PC-3 (cell line): Measurements from ENCODE around the gene MACROD1. TPM values are rescaled to one million over a fixed set of nuclear protein-coding genes. Genes with fewer than 3 reads are reported as not detected.

Source experiments
- ATAC-seq: fragments of 200-7000 bp; cut with Tn5 transposase; 2 replicates; pipeline ENCODE4 v1.9.1; 2020; ENCODE audit warnings: mild to moderate bottlenecking, moderate library complexity
- BruUV-seq: library from RNA; stranded (reverse); fragments of 400-500 nt; replicated peaks from 2 replicates; lab custom pipeline; 2021; lab: Mats Ljungman, UMichigan
- CTCF ChIA-PET: fragments of 300-600 bp; sonication (Branson Sonifier 250); formaldehyde crosslinking; loops from one replicate; lab custom pipeline; 2022; ENCODE audit warnings: antibody characterized with exemption; lab: Charles Lee
- POLR2A ChIA-PET: fragments of 300-600 bp; sonication (Branson Sonifier 250); formaldehyde crosslinking; loops from one replicate; lab custom pipeline; 2022; ENCODE audit warnings: antibody characterized with exemption; ENCODE audit not compliant: unreplicated experiment; lab: Charles Lee
- DNase-seq: peaks from one replicate; pipeline ENCODE4 v3.0.0-alpha.2; 2015
- H2AFZ ChIP-seq: fragments of 300-600 bp; sonication (generic); 2 replicates; pipeline ENCODE4 v1.6.0; 2016; ENCODE audit warnings: antibody characterized with exemption, low read length
- H3F3A ChIP-seq: fragments of 300-600 bp; sonication (generic); one replicate; pipeline ENCODE4 v1.6.0; 2017; ENCODE audit warnings: antibody characterized with exemption, low read length, control low read depth, mild to moderate bottlenecking; ENCODE audit not compliant: unreplicated experiment
- H3K27ac ChIP-seq: fragments of 300-600 bp; sonication (generic); 2 replicates; pipeline ENCODE4 v1.5.1; 2016; ENCODE audit warnings: mild to moderate bottlenecking, low read length
- H3K27me3 ChIP-seq: fragments of 300-600 bp; sonication (generic); 2 replicates; pipeline ENCODE4 v1.6.1; 2016; ENCODE audit warnings: low read length, mixed read lengths
- H3K36me3 ChIP-seq: fragments of 300-600 bp; sonication (generic); 2 replicates; pipeline ENCODE4 v1.6.1; 2016; ENCODE audit warnings: low read depth, mixed run types, low read length, mixed read lengths
- H3K4me1 ChIP-seq: fragments of 300-600 bp; sonication (generic); 2 replicates; pipeline ENCODE4 v1.5.1; 2016; ENCODE audit warnings: low read length; ENCODE audit not compliant: insufficient read depth
- H3K4me2 ChIP-seq: fragments of 300-600 bp; sonication (generic); 2 replicates; pipeline ENCODE4 v1.6.0; 2016; ENCODE audit warnings: low read length
- H3K4me3 ChIP-seq: fragments of 300-600 bp; sonication (generic); 2 replicates; pipeline ENCODE4 v1.5.1; 2016; ENCODE audit warnings: mild to moderate bottlenecking, low read length, mixed read lengths
- H3K79me2 ChIP-seq: fragments of 300-600 bp; sonication (generic); 2 replicates; pipeline ENCODE4 v1.6.1; 2017; ENCODE audit warnings: low read length, mixed read lengths
- H3K9ac ChIP-seq: fragments of 300-600 bp; sonication (generic); 2 replicates; pipeline ENCODE4 v1.6.0; 2016; ENCODE audit warnings: mild to moderate bottlenecking, low read length
- H3K9me2 ChIP-seq: fragments of 300-600 bp; sonication (generic); replicated peaks from 2 replicates; pipeline ENCODE4 v1.6.1; 2016; ENCODE audit warnings: mixed run types, low read length, mixed read lengths
- H3K9me3 ChIP-seq: fragments of 300-600 bp; sonication (generic); 2 replicates; pipeline ENCODE4 v1.6.1; 2016; ENCODE audit warnings: low read length, mixed read lengths
- H4K20me1 ChIP-seq: fragments of 300-600 bp; sonication (generic); 2 replicates; pipeline ENCODE4 v1.6.1; 2016; ENCODE audit warnings: low read length, mixed read lengths
- EZH2 ChIP-seq: fragments of 300-600 bp; sonication (generic); IDR thresholded peaks from one replicate; pipeline ENCODE4 v1.6.1; 2017; ENCODE audit warnings: antibody characterized with exemption, mild to moderate bottlenecking, low read length; ENCODE audit not compliant: unreplicated experiment
- EZH2phosphoT487 ChIP-seq: fragments of 300-600 bp; sonication (generic); IDR thresholded peaks from 2 replicates; pipeline ENCODE4 v1.6.1; 2018; ENCODE audit warnings: mild to moderate bottlenecking, antibody characterized with exemption, low read length, borderline replicate concordance
- intact Hi-C: fragments of 100-400 bp; cut with micrococcal nuclease; formaldehyde crosslinking; loops from 2 replicates; pipeline ENCODE4 v1.9.0; 2023
- total RNA-seq: library from RNA; depleted of rRNA; stranded (reverse); fragments of >200 nt; gene quantifications from 2 replicates; pipeline ENCODE4 v1.2.3, GENCODE V29; 2014
- TF ChIP-seq, protein P1 (sequence below): fragments of 300-600 bp; sonication (generic); conservative IDR thresholded peaks from 2 replicates; pipeline ENCODE4 v1.5.1; 2017; ENCODE audit warnings: antibody characterized with exemption, low read depth, mild to moderate bottlenecking, low read length

The MACROD1 gene
- total RNA-seq, 1 experiment from 2014 or later, result 71.4 TPM

GRCh38 chr11:64181506-64182411 is 15.8 kb upstream of the MACROD1 start:
- Histone ChIP-seq H4K20me1 (no peaks in the 10 kb centered on the region), H3K4me2 (peak overlapping the region; percentile 54), H3K9ac (peak overlapping the region; percentile 2; the same call in 1 of the 2 replicates), H3K9me3 (no peaks in the 10 kb centered on the region), H3K4me3 (peak overlapping the region; percentile 22; the same call in 1 of the 2 replicates), H3K27ac (peak overlapping the region; percentile 4; the same call in 1 of the 2 replicates), H2AFZ (peak overlapping the region; percentile 43; the same call in 1 of the 2 replicates), H3K4me1 (peaks cover 24% of the 10 kb centered on the region), H3K9me2 (no peaks in the 10 kb centered on the region), H3K27me3 (no peaks in the 10 kb centered on the region), H3K79me2 (peaks cover 28% of the 10 kb centered on the region), H3F3A (peaks cover 4% of the 10 kb centered on the region), H3K36me3 (no peaks in the 10 kb centered on the region)
- CTCF ChIA-PET, result interaction anchor here (0.9 kb wide), 1 partner anchor 173 kb away, joined by 4 read pairs; no protein-coding TSS in a partner anchor
- peak; percentile 51 for ATAC-seq
- POLR2A ChIA-PET, result interaction anchor here (0.6 to 0.8 kb wide), 2 partner anchors 15 to 64 kb away, joined by 3 to 5 read pairs; no protein-coding TSS in a partner anchor
- TF ChIP-seq EZH2, result no peak
- TF ChIP-seq, protein P1, sequence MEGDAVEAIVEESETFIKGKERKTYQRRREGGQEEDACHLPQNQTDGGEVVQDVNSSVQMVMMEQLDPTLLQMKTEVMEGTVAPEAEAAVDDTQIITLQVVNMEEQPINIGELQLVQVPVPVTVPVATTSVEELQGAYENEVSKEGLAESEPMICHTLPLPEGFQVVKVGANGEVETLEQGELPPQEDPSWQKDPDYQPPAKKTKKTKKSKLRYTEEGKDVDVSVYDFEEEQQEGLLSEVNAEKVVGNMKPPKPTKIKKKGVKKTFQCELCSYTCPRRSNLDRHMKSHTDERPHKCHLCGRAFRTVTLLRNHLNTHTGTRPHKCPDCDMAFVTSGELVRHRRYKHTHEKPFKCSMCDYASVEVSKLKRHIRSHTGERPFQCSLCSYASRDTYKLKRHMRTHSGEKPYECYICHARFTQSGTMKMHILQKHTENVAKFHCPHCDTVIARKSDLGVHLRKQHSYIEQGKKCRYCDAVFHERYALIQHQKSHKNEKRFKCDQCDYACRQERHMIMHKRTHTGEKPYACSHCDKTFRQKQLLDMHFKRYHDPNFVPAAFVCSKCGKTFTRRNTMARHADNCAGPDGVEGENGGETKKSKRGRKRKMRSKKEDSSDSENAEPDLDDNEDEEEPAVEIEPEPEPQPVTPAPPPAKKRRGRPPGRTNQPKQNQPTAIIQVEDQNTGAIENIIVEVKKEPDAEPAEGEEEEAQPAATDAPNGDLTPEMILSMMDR, result no peak
- TF ChIP-seq EZH2phosphoT487, result no peak
- BruUV-seq, result no TSS peak
- peak; percentile 93 for DNase-seq
- intact Hi-C loops, result loop anchor here (10.0 kb wide), 1 partner anchor 1457 kb away; the partner anchor contains the start of genes HNRNPUL2 and TTC9C

DNA sequence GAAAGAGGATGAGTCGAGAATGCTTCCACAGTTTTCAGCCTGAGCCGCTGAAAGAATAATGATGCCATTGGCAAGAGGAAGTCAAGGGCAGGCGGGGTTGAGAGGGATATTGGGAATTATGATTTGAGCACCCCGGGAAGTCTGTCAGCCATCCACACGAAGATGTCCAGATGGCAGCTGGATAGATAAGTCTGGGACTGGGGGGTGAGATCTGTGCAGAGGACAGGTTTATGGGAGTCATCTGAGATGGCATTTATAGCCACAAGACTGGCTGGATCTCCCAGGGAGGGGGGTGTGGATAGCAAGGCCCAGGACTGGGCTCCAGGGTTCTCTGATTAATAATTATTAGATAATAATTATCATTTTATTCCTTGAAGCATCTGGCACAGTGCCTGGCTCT is 15.0 kb upstream of the MACROD1 start:
- intact Hi-C loops, result loop anchor here (10.0 kb wide), 1 partner anchor 1456 kb away; the partner anchor contains the start of genes HNRNPUL2 and TTC9C
- H3K4me2 ChIP-seq, result peak overlapping the region; percentile 54
- TF ChIP-seq EZH2 (no peak), EZH2phosphoT487 (no peak)
- TF ChIP-seq, protein P1, result no peak
- no peaks in the 10 kb centered on the region for H3K36me3 ChIP-seq
- BruUV-seq, result no TSS peak
- H3K27me3 ChIP-seq, result no peaks in the 10 kb centered on the region
- H3K79me2 ChIP-seq, result peaks cover 28% of the 10 kb centered on the region
- no peak overlapping the region; the same call in 1 of the 2 replicates for H3K9ac ChIP-seq
- 0 out of 2 replicates have a peak overlapping the region, but pooled peaks have one; percentile 43 for H2AFZ ChIP-seq
- ChIA-PET CTCF (interaction anchor here (0.9 kb wide), 1 partner anchor 174 kb away, joined by 4 read pairs; no protein-coding TSS in a partner anchor), POLR2A (interaction anchor here (0.8 kb wide), 1 partner anchor 14 kb away, joined by 3 read pairs; no protein-coding TSS in a partner anchor)
- no peaks in the 10 kb centered on the region for H4K20me1 ChIP-seq
- no peaks in the 10 kb centered on the region for H3K9me2 ChIP-seq
- no peak overlapping the region for H3K27ac ChIP-seq
- no peak for ATAC-seq
- peaks cover 4% of the 10 kb centered on the region for H3F3A ChIP-seq
- no peak for DNase-seq
- H3K4me1 ChIP-seq, result peaks cover 24% of the 10 kb centered on the region
- no peak overlapping the region for H3K4me3 ChIP-seq
- no peaks in the 10 kb centered on the region for H3K9me3 ChIP-seq
